HepG2 (cell line): ENCODE data around the gene DRAP1. TPM values are rescaled to one million over a fixed set of nuclear protein-coding genes. Genes with fewer than 3 reads are reported as not detected.

ENCODE experiments used
- ATF7-NPFF ChIP-seq: sonication (generic); formaldehyde crosslinking; IDR thresholded peaks from 2 replicates; pipeline ENCODE4 v1.8.1; 2023; ENCODE audit warnings: mild to moderate bottlenecking, low read depth, missing genetic modification reagents, moderate library complexity
- CCDC6 ChIP-seq: sonication (generic); formaldehyde crosslinking; IDR thresholded peaks from 2 replicates; pipeline ENCODE4 v1.8.1; 2022; ENCODE audit warnings: mild to moderate bottlenecking, missing genetic modification reagents, moderate library complexity
- CENPX ChIP-seq: sonication (generic); formaldehyde crosslinking; IDR thresholded peaks from 2 replicates; pipeline ENCODE4 v1.9.0; 2021; ENCODE audit warnings: mild to moderate bottlenecking, missing genetic modification reagents, moderate library complexity
- ELF3 ChIP-seq: IDR thresholded peaks from 2 replicates; pipeline ENCODE4 v1.6.1; 2016; ENCODE audit warnings: missing genetic modification reagents, missing compliant biosample characterization
- FOXK1 ChIP-seq: sonication (generic); formaldehyde crosslinking; IDR thresholded peaks from 2 replicates; pipeline ENCODE4 v1.4.0; 2020; ENCODE audit warnings: low read depth, missing genetic modification reagents, borderline replicate concordance
- MBNL3 ChIP-seq: fragments of 250-450 bp; sonication (Bioruptor Pico); conservative IDR thresholded peaks from 2 replicates; pipeline ENCODE4 v1.8.0; 2022; ENCODE audit warnings: mild to moderate bottlenecking, inconsistent platforms
- NFKBIZ ChIP-seq: IDR thresholded peaks from 2 replicates; pipeline ENCODE4 v1.6.1; 2018; ENCODE audit warnings: missing genetic modification reagents, missing compliant biosample characterization
- PHF8 ChIP-seq: sonication (generic); formaldehyde crosslinking; IDR thresholded peaks from 2 replicates; pipeline ENCODE4 v1.5.0; 2020; ENCODE audit warnings: missing genetic modification reagents
- POLR2A ChIP-seq, 2 experiments: IDR thresholded peaks; 2 replicates each; pipeline ENCODE4 v1.6.1; 2011; ENCODE audit warnings: low read depth in 2 of 2, low read length in 2 of 2, mild to moderate bottlenecking in 1 of 2, moderate library complexity in 1 of 2; ENCODE audit not compliant: insufficient read depth in 1 of 2
- POLR2G ChIP-seq: fragments of 200-400 bp; formaldehyde crosslinking; IDR thresholded peaks from 2 replicates; pipeline ENCODE4 v1.6.1; 2018; ENCODE audit warnings: mild to moderate bottlenecking, low read depth, low read length, moderate library complexity
- RCOR2 ChIP-seq: IDR thresholded peaks from 2 replicates; pipeline ENCODE4 v1.6.1; 2016; ENCODE audit warnings: missing biosample characterization, missing genetic modification reagents
- WIZ ChIP-seq: sonication (generic); formaldehyde crosslinking; IDR thresholded peaks from 2 replicates; pipeline ENCODE4 v1.5.1; 2020; ENCODE audit warnings: mild to moderate bottlenecking, missing genetic modification reagents
- ZNF256 ChIP-seq: sonication (generic); formaldehyde crosslinking; conservative IDR thresholded peaks from 2 replicates; pipeline ENCODE4 v1.4.0; 2020; ENCODE audit warnings: missing genetic modification reagents
- ZNF761 ChIP-seq: sonication (generic); formaldehyde crosslinking; conservative IDR thresholded peaks from 2 replicates; pipeline ENCODE4 v1.4.0; 2020; ENCODE audit warnings: mild to moderate bottlenecking, missing genetic modification reagents
- ZNF768 ChIP-seq: sonication (generic); formaldehyde crosslinking; IDR thresholded peaks from 2 replicates; pipeline ENCODE4 v1.4.0; 2020; ENCODE audit warnings: missing genetic modification reagents
- ZNF790 ChIP-seq: sonication (generic); formaldehyde crosslinking; IDR thresholded peaks from 2 replicates; pipeline ENCODE4 v1.8.0; 2022; ENCODE audit warnings: missing genetic modification reagents, mild to moderate bottlenecking, borderline replicate concordance
- ZSCAN20 ChIP-seq: sonication (generic); formaldehyde crosslinking; IDR thresholded peaks from 2 replicates; pipeline ENCODE4 v1.4.0; 2020; ENCODE audit warnings: missing genetic modification reagents, mild to moderate bottlenecking, borderline replicate concordance
- polyA plus RNA-seq, 8 experiments: library from polyadenylated mRNA; depleted of rRNA in 3 of 8; stranded (reverse) in 7 of 8; unstranded in 1 of 8; fragments of >200 nt; fragmentation: Illumina TruSeq in 4 of 8; extraction: Trizol in 4 of 8; gene quantifications; 2 replicates each; pipeline versions ENCODE4 v1.2.1 to v1.2.3, GENCODE V29; 2011 to 2016; ENCODE audit warnings: low read depth in 4 of 8, missing spikeins in 1 of 8, mixed read lengths in 1 of 8; ENCODE audit not compliant: insufficient read depth in 1 of 8
- total RNA-seq, 5 experiments: library from RNA; depleted of rRNA; stranded (reverse); fragments of >200 nt; fragmentation: Illumina TruSeq; extraction: Trizol; gene quantifications; 2 replicates each; pipeline ENCODE4 v1.2.3, GENCODE V29; 2016; ENCODE audit warnings: low read depth in 1 of 5
- TF ChIP-seq, protein P1 (sequence below): sonication (generic); formaldehyde crosslinking; IDR thresholded peaks from 2 replicates; pipeline ENCODE4 v1.4.0; 2020; ENCODE audit warnings: missing genetic modification reagents
- TF ChIP-seq, protein P2 (sequence below): IDR thresholded peaks from 2 replicates; pipeline ENCODE4 v1.6.1; 2016; ENCODE audit warnings: low read depth, borderline replicate concordance
- TF ChIP-seq, protein P3 (sequence below): sonication (generic); formaldehyde crosslinking; IDR thresholded peaks from 2 replicates; pipeline ENCODE4 v1.5.0; 2020; ENCODE audit warnings: missing genetic modification reagents
- TF ChIP-seq, protein P4 (sequence below): IDR thresholded peaks from 2 replicates; pipeline ENCODE4 v1.6.1; 2016; ENCODE audit warnings: missing compliant biosample characterization, missing genetic modification reagents, borderline replicate concordance

Gene DRAP1
- total and polyA plus RNA-seq, 2 of the 13 experiments (the other 11 are each of a cell fraction or from before 2014, with no cell fraction given) = 46.8 to 52.3 TPM

DNA sequence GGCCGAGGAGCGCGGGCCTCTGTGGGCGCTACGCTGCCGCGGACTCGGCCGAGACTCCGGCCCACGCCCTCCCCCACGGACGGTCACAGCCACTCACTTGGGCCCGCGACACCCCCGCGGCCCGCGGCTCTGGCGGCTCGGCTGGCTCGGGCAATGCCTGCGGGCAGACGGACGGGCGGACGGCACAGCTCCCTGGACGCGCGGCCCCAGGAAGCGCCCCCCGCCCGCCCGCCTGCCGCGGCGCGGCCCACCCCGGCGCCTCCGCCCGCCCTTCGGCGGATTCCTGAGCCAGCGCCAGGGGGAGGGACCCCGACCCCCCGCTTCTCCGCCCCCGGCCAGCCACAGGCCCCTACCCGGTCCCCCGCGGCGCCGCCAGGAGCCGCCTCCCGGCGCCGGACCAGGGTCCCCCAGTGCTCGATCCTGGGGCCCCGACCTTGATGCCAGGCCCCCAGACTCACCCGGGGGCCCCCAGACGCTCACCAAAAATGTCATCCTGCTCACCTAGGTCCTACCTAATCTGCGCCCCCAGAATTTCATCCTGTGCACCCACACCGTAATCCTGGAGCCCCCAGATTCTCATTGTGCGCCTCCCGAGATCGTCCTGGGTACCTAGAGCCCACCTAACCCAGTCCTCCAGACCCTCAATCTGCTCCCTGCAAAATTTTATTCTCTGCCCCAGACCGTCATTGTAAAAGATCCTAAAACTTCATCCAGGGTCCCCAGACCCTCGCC is 46.5 kb upstream of the DRAP1 start, which contains the start of gene EFEMP2 (continued):
- TF ChIP-seq, protein P1, sequence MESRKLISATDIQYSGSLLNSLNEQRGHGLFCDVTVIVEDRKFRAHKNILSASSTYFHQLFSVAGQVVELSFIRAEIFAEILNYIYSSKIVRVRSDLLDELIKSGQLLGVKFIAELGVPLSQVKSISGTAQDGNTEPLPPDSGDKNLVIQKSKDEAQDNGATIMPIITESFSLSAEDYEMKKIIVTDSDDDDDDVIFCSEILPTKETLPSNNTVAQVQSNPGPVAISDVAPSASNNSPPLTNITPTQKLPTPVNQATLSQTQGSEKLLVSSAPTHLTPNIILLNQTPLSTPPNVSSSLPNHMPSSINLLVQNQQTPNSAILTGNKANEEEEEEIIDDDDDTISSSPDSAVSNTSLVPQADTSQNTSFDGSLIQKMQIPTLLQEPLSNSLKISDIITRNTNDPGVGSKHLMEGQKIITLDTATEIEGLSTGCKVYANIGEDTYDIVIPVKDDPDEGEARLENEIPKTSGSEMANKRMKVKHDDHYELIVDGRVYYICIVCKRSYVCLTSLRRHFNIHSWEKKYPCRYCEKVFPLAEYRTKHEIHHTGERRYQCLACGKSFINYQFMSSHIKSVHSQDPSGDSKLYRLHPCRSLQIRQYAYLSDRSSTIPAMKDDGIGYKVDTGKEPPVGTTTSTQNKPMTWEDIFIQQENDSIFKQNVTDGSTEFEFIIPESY (CRISPR knock-in tag) = no peak; the same call in 1 of the 2 replicates
- no peak for TF ChIP-seq NFKBIZ
- no peak for TF ChIP-seq WIZ (CRISPR knock-in tag)
- no peak for TF ChIP-seq MBNL3
- TF ChIP-seq ELF3 (CRISPR knock-in tag) = no peak
- TF ChIP-seq, protein P2, sequence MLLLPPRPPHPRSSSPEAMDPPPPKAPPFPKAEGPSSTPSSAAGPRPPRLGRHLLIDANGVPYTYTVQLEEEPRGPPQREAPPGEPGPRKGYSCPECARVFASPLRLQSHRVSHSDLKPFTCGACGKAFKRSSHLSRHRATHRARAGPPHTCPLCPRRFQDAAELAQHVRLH (CRISPR knock-in tag) = no peak
- peak; percentile 33; the same call in 1 of the 2 replicates for TF ChIP-seq PHF8 (CRISPR knock-in tag)
- TF ChIP-seq ZNF790 (CRISPR knock-in tag) = 0 out of 2 replicates have a peak, but pooled peaks have one; percentile 29
- no peak for TF ChIP-seq RCOR2 (CRISPR knock-in tag)
- no peak for TF ChIP-seq ZNF256 (CRISPR knock-in tag)
- TF ChIP-seq ATF7-NPFF (CRISPR knock-in tag) = no peak
- TF ChIP-seq, protein P3, sequence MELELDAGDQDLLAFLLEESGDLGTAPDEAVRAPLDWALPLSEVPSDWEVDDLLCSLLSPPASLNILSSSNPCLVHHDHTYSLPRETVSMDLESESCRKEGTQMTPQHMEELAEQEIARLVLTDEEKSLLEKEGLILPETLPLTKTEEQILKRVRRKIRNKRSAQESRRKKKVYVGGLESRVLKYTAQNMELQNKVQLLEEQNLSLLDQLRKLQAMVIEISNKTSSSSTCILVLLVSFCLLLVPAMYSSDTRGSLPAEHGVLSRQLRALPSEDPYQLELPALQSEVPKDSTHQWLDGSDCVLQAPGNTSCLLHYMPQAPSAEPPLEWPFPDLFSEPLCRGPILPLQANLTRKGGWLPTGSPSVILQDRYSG (CRISPR knock-in tag) = no peak
- TF ChIP-seq, protein P4, sequence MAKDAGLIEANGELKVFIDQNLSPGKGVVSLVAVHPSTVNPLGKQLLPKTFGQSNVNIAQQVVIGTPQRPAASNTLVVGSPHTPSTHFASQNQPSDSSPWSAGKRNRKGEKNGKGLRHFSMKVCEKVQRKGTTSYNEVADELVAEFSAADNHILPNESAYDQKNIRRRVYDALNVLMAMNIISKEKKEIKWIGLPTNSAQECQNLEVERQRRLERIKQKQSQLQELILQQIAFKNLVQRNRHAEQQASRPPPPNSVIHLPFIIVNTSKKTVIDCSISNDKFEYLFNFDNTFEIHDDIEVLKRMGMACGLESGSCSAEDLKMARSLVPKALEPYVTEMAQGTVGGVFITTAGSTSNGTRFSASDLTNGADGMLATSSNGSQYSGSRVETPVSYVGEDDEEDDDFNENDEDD (CRISPR knock-in tag) = no peak
- no peak for TF ChIP-seq CCDC6 (CRISPR knock-in tag)
- 0 out of 4 replicates have a peak, but pooled peaks of 1 of the 2 experiments have one; percentile 37 for TF ChIP-seq POLR2A (IDR thresholded peaks at IDR 0.05; ENCODE audit: insufficient read depth in 1 of 2, low read depth in 2 of 2, low read length in 2 of 2)
- no peak for TF ChIP-seq POLR2G
- no peak for TF ChIP-seq ZNF761 (CRISPR knock-in tag)
- TF ChIP-seq ZNF768 = no peak
- no peak for TF ChIP-seq CENPX (CRISPR knock-in tag)
- TF ChIP-seq FOXK1 = no peak
- TF ChIP-seq ZSCAN20 (CRISPR knock-in tag) = no peak
- TF ChIP-seq, all 625 proteins: peak for 9
